Measurements from ENCODE around the gene TASP1. TPM values are rescaled to one million over a fixed set of nuclear protein-coding genes. Genes with fewer than 3 reads are reported as not detected.

The TASP1 gene
- total RNA-seq, 1 donor from 2014 or later, result 14.9 TPM

GRCh38 chr20:13422637-13423036, 216.1 kb downstream of the TASP1 start:
- Mint-ChIP-seq H3K27me3 (no peaks in the 10 kb centered on the region), H3K4me3 (no peak overlapping the region), H3K9me3 (no peaks in the 10 kb centered on the region), H3K4me1 (no peaks in the 10 kb centered on the region), H3K27ac (no peak overlapping the region), H3K36me3 (ENCODE audit: low read depth) (no peaks in the 10 kb centered on the region)
- intact Hi-C loops (cut with micrococcal nuclease), result no loop called here
- no peak for DNase-seq

GRCh38 chr20:13420625-13421024, 218.1 kb downstream of the TASP1 start:
- H3K36me3 Mint-ChIP-seq (ENCODE audit: low read depth), result peaks cover 7% of the 10 kb centered on the region
- intact Hi-C loops (cut with micrococcal nuclease), result no loop called here
- no peaks in the 10 kb centered on the region for H3K9me3 Mint-ChIP-seq
- no peak overlapping the region for H3K27ac Mint-ChIP-seq
- H3K4me1 Mint-ChIP-seq, result no peaks in the 10 kb centered on the region
- H3K4me3 Mint-ChIP-seq, result no peak overlapping the region
- DNase-seq, result no peak
- no peaks in the 10 kb centered on the region for H3K27me3 Mint-ChIP-seq

GRCh38 chr20:13419477-13419876, 219.3 kb downstream of the TASP1 start:
- H3K9me3 Mint-ChIP-seq, result no peaks in the 10 kb centered on the region
- no peak for DNase-seq
- peaks cover 8% of the 10 kb centered on the region for H3K36me3 Mint-ChIP-seq (ENCODE audit: low read depth)
- no peaks in the 10 kb centered on the region for H3K4me1 Mint-ChIP-seq
- no peak overlapping the region for H3K27ac Mint-ChIP-seq
- no peaks in the 10 kb centered on the region for H3K27me3 Mint-ChIP-seq
- intact Hi-C loops (cut with micrococcal nuclease), result no loop called here
- no peak overlapping the region for H3K4me3 Mint-ChIP-seq

- Mint-ChIP-seq H3K27me3 (no peaks in the 10 kb centered on the region), H3K4me3 (no peak overlapping the region), H3K27ac (peak overlapping the region; percentile 5), H3K4me1 (no peaks in the 10 kb centered on the region), H3K36me3 (ENCODE audit: low read depth) (peaks cover 11% of the 10 kb centered on the region), H3K9me3 (no peaks in the 10 kb centered on the region)
- intact Hi-C loops (cut with micrococcal nuclease), result no loop called here
- no peak for DNase-seq
These were observed 220.2 kb downstream of the TASP1 start for GRCh38 chr20:13418263-13419229.

GRCh38 chr20:13416531-13416930, 222.2 kb downstream of the TASP1 start:
- Mint-ChIP-seq H3K36me3 (ENCODE audit: low read depth) (peaks cover 11% of the 10 kb centered on the region), H3K9me3 (no peaks in the 10 kb centered on the region), H3K27me3 (no peaks in the 10 kb centered on the region), H3K4me1 (no peaks in the 10 kb centered on the region), H3K27ac (no peak overlapping the region), H3K4me3 (no peak overlapping the region)
- intact Hi-C loops (cut with micrococcal nuclease), result no loop called here
- no peak for DNase-seq

GRCh38 chr20:13412806-13413445, 225.8 kb downstream of the TASP1 start:
- intact Hi-C loops (cut with micrococcal nuclease), result no loop called here
- Mint-ChIP-seq H3K4me1 (no peaks in the 10 kb centered on the region), H3K4me3 (no peak overlapping the region), H3K27me3 (no peaks in the 10 kb centered on the region), H3K9me3 (peaks cover 3% of the 10 kb centered on the region), H3K27ac (no peak overlapping the region), H3K36me3 (ENCODE audit: low read depth) (peaks cover 11% of the 10 kb centered on the region)
- DNase-seq, result no peak

GRCh38 chr20:13404293-13404692, 234.4 kb downstream of the TASP1 start:
- H3K4me1 Mint-ChIP-seq, result no peaks in the 10 kb centered on the region
- no peak for DNase-seq
- H3K4me3 Mint-ChIP-seq, result no peak overlapping the region
- intact Hi-C loops (cut with micrococcal nuclease), result no loop called here
- H3K27me3 Mint-ChIP-seq, result no peaks in the 10 kb centered on the region
- H3K9me3 Mint-ChIP-seq, result no peaks in the 10 kb centered on the region
- peaks cover 2% of the 10 kb centered on the region for H3K36me3 Mint-ChIP-seq (ENCODE audit: low read depth)
- no peak overlapping the region for H3K27ac Mint-ChIP-seq

- Mint-ChIP-seq H3K27ac (no peak overlapping the region), H3K9me3 (no peaks in the 10 kb centered on the region), H3K4me3 (no peak overlapping the region), H3K27me3 (no peaks in the 10 kb centered on the region), H3K36me3 (ENCODE audit: low read depth) (peaks cover 2% of the 10 kb centered on the region), H3K4me1 (no peaks in the 10 kb centered on the region)
- DNase-seq, result no peak
- intact Hi-C loops (cut with micrococcal nuclease), result no loop called here
These were observed 235.3 kb downstream of the TASP1 start for GRCh38 chr20:13403453-13403852.

- peaks cover 2% of the 10 kb centered on the region for H3K36me3 Mint-ChIP-seq (ENCODE audit: low read depth)
- DNase-seq, result no peak
- H3K27ac Mint-ChIP-seq, result no peak overlapping the region
- no peak overlapping the region for H3K4me3 Mint-ChIP-seq
- intact Hi-C loops (cut with micrococcal nuclease), result no loop called here
- H3K27me3 Mint-ChIP-seq, result no peaks in the 10 kb centered on the region
- H3K9me3 Mint-ChIP-seq, result no peaks in the 10 kb centered on the region
- H3K4me1 Mint-ChIP-seq, result no peaks in the 10 kb centered on the region
These were observed 235.7 kb downstream of the TASP1 start for GRCh38 chr20:13402986-13403385.

- DNase-seq, result no peak
- Mint-ChIP-seq H3K36me3 (ENCODE audit: low read depth) (no peaks in the 10 kb centered on the region), H3K27ac (no peak overlapping the region), H3K9me3 (no peaks in the 10 kb centered on the region), H3K27me3 (no peaks in the 10 kb centered on the region), H3K4me3 (no peak overlapping the region), H3K4me1 (peaks cover 3% of the 10 kb centered on the region)
- intact Hi-C loops (cut with micrococcal nuclease), result no loop called here
These were observed 236.5 kb downstream of the TASP1 start for GRCh38 chr20:13402171-13402760.

- H3K4me3 Mint-ChIP-seq, result no peak overlapping the region
- no peaks in the 10 kb centered on the region for H3K9me3 Mint-ChIP-seq
- H3K36me3 Mint-ChIP-seq (ENCODE audit: low read depth), result no peaks in the 10 kb centered on the region
- no peak for DNase-seq
- no peak overlapping the region for H3K27ac Mint-ChIP-seq
- intact Hi-C loops (cut with micrococcal nuclease), result no loop called here
- H3K4me1 Mint-ChIP-seq, result peaks cover 5% of the 10 kb centered on the region
- H3K27me3 Mint-ChIP-seq, result no peaks in the 10 kb centered on the region
These were observed 237.1 kb downstream of the TASP1 start for GRCh38 chr20:13401596-13401995.

GRCh38 chr20:13400453-13400852, 238.3 kb downstream of the TASP1 start:
- H3K27ac Mint-ChIP-seq, result no peak overlapping the region

GRCh38 chr20:13397300-13397724, 241.4 kb downstream of the TASP1 start:
- Mint-ChIP-seq H3K4me3 (no peak overlapping the region), H3K27me3 (no peaks in the 10 kb centered on the region), H3K4me1 (peaks cover 5% of the 10 kb centered on the region), H3K9me3 (no peaks in the 10 kb centered on the region), H3K27ac (peak overlapping the region; percentile 27), H3K36me3 (ENCODE audit: low read depth) (peaks cover 3% of the 10 kb centered on the region)
- no peak for DNase-seq
- intact Hi-C loops (cut with micrococcal nuclease), result loop anchor here (2.0 kb wide), 1 partner anchor 33 kb away; no protein-coding TSS in a partner anchor

More at GRCh38 chr20:13400453-13400852, 238.3 kb downstream of the TASP1 start:
- H3K27me3 Mint-ChIP-seq, result no peaks in the 10 kb centered on the region
- H3K9me3 Mint-ChIP-seq, result no peaks in the 10 kb centered on the region
- intact Hi-C loops (cut with micrococcal nuclease), result no loop called here
- peaks cover 5% of the 10 kb centered on the region for H3K4me1 Mint-ChIP-seq
- no peaks in the 10 kb centered on the region for H3K36me3 Mint-ChIP-seq (ENCODE audit: low read depth)
- no peak for DNase-seq
- H3K4me3 Mint-ChIP-seq, result no peak overlapping the region

GRCh38 chr20:13396826-13397225, 241.9 kb downstream of the TASP1 start:
- Mint-ChIP-seq H3K27ac (peak overlapping the region; percentile 27), H3K4me1 (peaks cover 5% of the 10 kb centered on the region), H3K36me3 (ENCODE audit: low read depth) (peaks cover 3% of the 10 kb centered on the region), H3K9me3 (no peaks in the 10 kb centered on the region), H3K27me3 (no peaks in the 10 kb centered on the region), H3K4me3 (no peak overlapping the region)
- intact Hi-C loops (cut with micrococcal nuclease), result loop anchor here (2.0 kb wide), 1 partner anchor 34 kb away; no protein-coding TSS in a partner anchor
- DNase-seq, result no peak

Data from activated CD4-positive, alpha-beta T cell treated with anti-CD3 and anti-CD28 coated beads, Interleukin-2, amount 10 ng/mL, durations not matched to agents 24 days and 14 days (primary cell).